PC-3 (cell line): ENCODE measurements around the gene NCOA7. TPM values are rescaled to one million over a fixed set of nuclear protein-coding genes. Genes with fewer than 3 reads are reported as not detected.
A peak's percentile ranks its signal among the peaks of the same experiment; 100 is the strongest.

Experiments used
- ATAC-seq: fragments of 200-7000 bp; cut with Tn5 transposase; 2 replicates; pipeline ENCODE4 v1.9.1; 2020; ENCODE audit warnings: mild to moderate bottlenecking, moderate library complexity
- BruUV-seq: library from RNA; stranded (reverse); fragments of 400-500 nt; replicated peaks from 2 replicates; lab custom pipeline; 2021; lab: Mats Ljungman, UMichigan
- CTCF ChIA-PET: fragments of 300-600 bp; sonication (Branson Sonifier 250); formaldehyde crosslinking; loops from one replicate; lab custom pipeline; 2022; ENCODE audit warnings: antibody characterized with exemption; lab: Charles Lee
- POLR2A ChIA-PET: fragments of 300-600 bp; sonication (Branson Sonifier 250); formaldehyde crosslinking; loops from one replicate; lab custom pipeline; 2022; ENCODE audit warnings: antibody characterized with exemption; ENCODE audit not compliant: unreplicated experiment; lab: Charles Lee
- DNase-seq: peaks from one replicate; pipeline ENCODE4 v3.0.0-alpha.2; 2015
- H2AFZ ChIP-seq: fragments of 300-600 bp; sonication (generic); 2 replicates; pipeline ENCODE4 v1.6.0; 2016; ENCODE audit warnings: antibody characterized with exemption, low read length
- H3F3A ChIP-seq: fragments of 300-600 bp; sonication (generic); one replicate; pipeline ENCODE4 v1.6.0; 2017; ENCODE audit warnings: antibody characterized with exemption, low read length, control low read depth, mild to moderate bottlenecking; ENCODE audit not compliant: unreplicated experiment
- H3K27ac ChIP-seq: fragments of 300-600 bp; sonication (generic); 2 replicates; pipeline ENCODE4 v1.5.1; 2016; ENCODE audit warnings: mild to moderate bottlenecking, low read length
- H3K27me3 ChIP-seq: fragments of 300-600 bp; sonication (generic); 2 replicates; pipeline ENCODE4 v1.6.1; 2016; ENCODE audit warnings: low read length, mixed read lengths
- H3K36me3 ChIP-seq: fragments of 300-600 bp; sonication (generic); 2 replicates; pipeline ENCODE4 v1.6.1; 2016; ENCODE audit warnings: low read depth, mixed run types, low read length, mixed read lengths
- H3K4me1 ChIP-seq: fragments of 300-600 bp; sonication (generic); 2 replicates; pipeline ENCODE4 v1.5.1; 2016; ENCODE audit warnings: low read length; ENCODE audit not compliant: insufficient read depth
- H3K4me2 ChIP-seq: fragments of 300-600 bp; sonication (generic); 2 replicates; pipeline ENCODE4 v1.6.0; 2016; ENCODE audit warnings: low read length
- H3K4me3 ChIP-seq: fragments of 300-600 bp; sonication (generic); 2 replicates; pipeline ENCODE4 v1.5.1; 2016; ENCODE audit warnings: mild to moderate bottlenecking, low read length, mixed read lengths
- H3K79me2 ChIP-seq: fragments of 300-600 bp; sonication (generic); 2 replicates; pipeline ENCODE4 v1.6.1; 2017; ENCODE audit warnings: low read length, mixed read lengths
- H3K9ac ChIP-seq: fragments of 300-600 bp; sonication (generic); 2 replicates; pipeline ENCODE4 v1.6.0; 2016; ENCODE audit warnings: mild to moderate bottlenecking, low read length
- H3K9me2 ChIP-seq: fragments of 300-600 bp; sonication (generic); replicated peaks from 2 replicates; pipeline ENCODE4 v1.6.1; 2016; ENCODE audit warnings: mixed run types, low read length, mixed read lengths
- H3K9me3 ChIP-seq: fragments of 300-600 bp; sonication (generic); 2 replicates; pipeline ENCODE4 v1.6.1; 2016; ENCODE audit warnings: low read length, mixed read lengths
- H4K20me1 ChIP-seq: fragments of 300-600 bp; sonication (generic); 2 replicates; pipeline ENCODE4 v1.6.1; 2016; ENCODE audit warnings: low read length, mixed read lengths
- CTCF ChIP-seq: fragments of 300-600 bp; sonication (generic); conservative IDR thresholded peaks from 2 replicates; pipeline ENCODE4 v1.5.1; 2017; ENCODE audit warnings: antibody characterized with exemption, low read depth, mild to moderate bottlenecking, low read length
- EZH2 ChIP-seq: fragments of 300-600 bp; sonication (generic); IDR thresholded peaks from one replicate; pipeline ENCODE4 v1.6.1; 2017; ENCODE audit warnings: antibody characterized with exemption, mild to moderate bottlenecking, low read length; ENCODE audit not compliant: unreplicated experiment
- EZH2phosphoT487 ChIP-seq: fragments of 300-600 bp; sonication (generic); IDR thresholded peaks from 2 replicates; pipeline ENCODE4 v1.6.1; 2018; ENCODE audit warnings: mild to moderate bottlenecking, antibody characterized with exemption, low read length, borderline replicate concordance
- intact Hi-C: fragments of 100-400 bp; cut with micrococcal nuclease; formaldehyde crosslinking; loops from 2 replicates; pipeline ENCODE4 v1.9.0; 2023
- total RNA-seq: library from RNA; depleted of rRNA; stranded (reverse); fragments of >200 nt; gene quantifications from 2 replicates; pipeline ENCODE4 v1.2.3, GENCODE V29; 2014

NCOA7 gene
- total RNA-seq, 1 experiment from 2014 or later = 13.4 TPM

DNA sequence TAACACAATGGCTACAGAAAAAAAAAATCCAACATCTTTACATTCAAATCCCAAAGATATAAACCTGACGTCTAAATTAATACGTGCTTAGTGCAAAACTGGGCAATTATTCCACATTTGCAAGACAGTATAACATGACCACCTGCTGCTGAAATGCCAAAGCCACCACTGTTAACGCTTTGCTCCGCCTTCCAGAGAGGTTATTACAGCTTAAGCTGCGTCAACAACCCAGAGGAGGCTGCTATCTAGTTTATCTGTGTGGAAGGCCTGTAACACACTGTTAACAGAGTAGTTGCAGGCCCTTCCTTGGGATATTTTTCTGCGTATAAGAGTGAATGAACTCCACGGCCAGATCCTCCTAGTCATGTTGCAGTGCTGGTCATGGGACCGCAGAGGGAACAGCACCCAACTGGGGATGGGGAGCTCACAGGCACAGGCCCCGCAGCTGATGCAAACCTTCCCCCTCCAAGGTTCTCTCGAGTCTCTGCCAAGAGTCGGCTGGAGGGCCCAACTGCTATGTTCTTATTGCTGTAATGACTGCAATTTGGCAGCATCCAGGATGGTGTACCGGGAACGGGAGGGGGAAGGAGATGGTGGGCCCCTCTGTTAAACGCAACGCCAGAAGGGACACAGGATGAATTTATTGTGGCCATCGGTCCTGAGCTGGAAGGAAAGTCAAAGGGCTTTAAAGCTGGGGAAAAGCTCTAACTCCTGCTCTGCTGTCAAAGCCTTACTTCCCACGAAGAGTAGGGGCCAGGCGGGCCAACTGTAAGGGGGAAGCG lies 993 bp upstream of the NCOA7 start:
- Histone ChIP-seq H4K20me1 (no peaks in the 10 kb centered on the region), H3K4me3 (peak overlapping the region; percentile 91), H3K9me3 (no peaks in the 10 kb centered on the region), H3K9me2 (no peaks in the 10 kb centered on the region), H3K4me1 (peaks cover 39% of the 10 kb centered on the region), H3K36me3 (no peaks in the 10 kb centered on the region), H3K79me2 (peaks cover 12% of the 10 kb centered on the region; the same call in 1 of the 2 replicates), H3K27me3 (no peaks in the 10 kb centered on the region), H3F3A (no peaks in the 10 kb centered on the region), H3K9ac (peak overlapping the region; percentile 78), H3K4me2 (peak overlapping the region; percentile 95), H2AFZ (peak overlapping the region; percentile 87), H3K27ac (0 out of 2 replicates have a peak overlapping the region, but pooled peaks have one; percentile 7)
- TF ChIP-seq EZH2phosphoT487 (no peak), EZH2 (no peak)
- BruUV-seq = TSS peak; percentile 82
- intact Hi-C loops = loop anchor here (2.0 to 5.0 kb wide), 2 partner anchors 69 to 83 kb away; no protein-coding TSS in a partner anchor
- CTCF ChIA-PET = interaction anchor here (0.8 to 1.2 kb wide), 2 partner anchors 166 to 167 kb away, joined by 4 to 5 read pairs; partner anchors contain the start of gene HINT3
- POLR2A ChIA-PET = interaction anchor here (0.6 to 0.7 kb wide), 3 partner anchors 166 to 1976 kb away, joined by 3 to 4 read pairs (median 4); partner anchors contain the start of gene HINT3
- DNase-seq (no peak), ATAC-seq (0 out of 2 replicates have a peak, but pooled peaks have one; percentile 2)

- DNase-seq (peak; percentile 51), ATAC-seq (peak; percentile 44)
- intact Hi-C loops = loop anchor here (2.0 to 5.0 kb wide), 2 partner anchors 68 to 81 kb away; no protein-coding TSS in a partner anchor
- Histone ChIP-seq H3K27ac (no peak overlapping the region), H3K4me2 (peak overlapping the region; percentile 95), H3K9me3 (no peaks in the 10 kb centered on the region), H3K27me3 (no peaks in the 10 kb centered on the region), H3K4me1 (peaks cover 48% of the 10 kb centered on the region), H4K20me1 (no peaks in the 10 kb centered on the region), H2AFZ (peak overlapping the region; percentile 87), H3K9ac (peak overlapping the region; percentile 78; the same call in 1 of the 2 replicates), H3F3A (no peaks in the 10 kb centered on the region), H3K36me3 (no peaks in the 10 kb centered on the region), H3K79me2 (peaks cover 26% of the 10 kb centered on the region), H3K4me3 (peak overlapping the region; percentile 91), H3K9me2 (no peaks in the 10 kb centered on the region)
- POLR2A ChIA-PET = interaction anchor here (0.7 kb wide), 1 partner anchor 460 kb away, joined by 3 read pairs; no protein-coding TSS in a partner anchor
- TF ChIP-seq EZH2 (no peak), CTCF (peak; percentile 62), EZH2phosphoT487 (no peak)
- BruUV-seq = TSS peak; percentile 32
- CTCF ChIA-PET = interaction anchor here (0.6 to 1.5 kb wide), 7 partner anchors 80 to 183 kb away, joined by 3 to 22 read pairs (median 4); partner anchors contain the start of gene HINT3
These were observed 525 bp downstream of the NCOA7 start for GRCh38 chr6:125791151-125791819.

GRCh38 chr6:125791820-125792165 lies 1.0 kb downstream of the NCOA7 start:
- Histone ChIP-seq H3K9ac (no peak overlapping the region), H3K4me1 (peaks cover 48% of the 10 kb centered on the region)

More at GRCh38 chr6:125791820-125792165, 1.0 kb downstream of the NCOA7 start:
- Histone ChIP-seq H3K4me2 (peak overlapping the region; percentile 95), H3K36me3 (no peaks in the 10 kb centered on the region), H3K9me2 (no peaks in the 10 kb centered on the region), H4K20me1 (no peaks in the 10 kb centered on the region), H3K79me2 (peaks cover 27% of the 10 kb centered on the region), H2AFZ (no peak overlapping the region), H3K4me3 (peak overlapping the region; percentile 91), H3F3A (no peaks in the 10 kb centered on the region), H3K27ac (no peak overlapping the region), H3K9me3 (no peaks in the 10 kb centered on the region), H3K27me3 (no peaks in the 10 kb centered on the region)
- CTCF ChIA-PET = interaction anchor here (0.6 to 1.5 kb wide), 5 partner anchors 66 to 182 kb away, joined by 3 to 4 read pairs (median 3); partner anchors contain the start of gene HINT3
- POLR2A ChIA-PET = interaction anchor here (0.7 kb wide), 1 partner anchor 461 kb away, joined by 3 read pairs; no protein-coding TSS in a partner anchor
- TF ChIP-seq EZH2 (no peak), EZH2phosphoT487 (no peak), CTCF (no peak)
- intact Hi-C loops = loop anchor here (2.0 to 5.0 kb wide), 2 partner anchors 67 to 81 kb away; no protein-coding TSS in a partner anchor
- no TSS peak for BruUV-seq
- ATAC-seq = no peak
- DNase-seq = no peak
